Mesenchymal stem cell (in vitro differentiated cells and primary cell): ENCODE data around the gene HOXC4.
"Not testable (repeated sequence)": the region's sequence is repeated elsewhere in the genome, so short reads cannot be mapped to it uniquely, and the experiment has no call there.

ENCODE experiments used
- DNase-seq: peaks from one replicate; pipeline ENCODE4 v3.0.0-alpha.2; 2013
- H2AFZ ChIP-seq: one replicate; pipeline ENCODE4 v1.6.1; 2013; ENCODE audit warnings: low read depth, mild to moderate bottlenecking, control low read depth, inconsistent platforms, low read length, moderate library complexity
- H2AK5ac ChIP-seq: 2 replicates; pipeline ENCODE4 v1.6.1; 2013; ENCODE audit warnings: low read length, moderate library complexity, mild to moderate bottlenecking, inconsistent platforms; ENCODE audit not compliant: severe bottlenecking
- H2BK120ac ChIP-seq: one replicate; pipeline ENCODE4 v1.6.1; 2013; ENCODE audit warnings: low read depth, mild to moderate bottlenecking, inconsistent platforms, low read length, moderate library complexity
- H2BK12ac ChIP-seq, 2 experiments: one replicate each; pipeline ENCODE4 v1.6.1; 2013; ENCODE audit warnings: inconsistent platforms in 2 of 2, low read length in 2 of 2, mild to moderate bottlenecking in 2 of 2, moderate library complexity in 2 of 2, control low read depth in 1 of 2
- H2BK15ac ChIP-seq: one replicate; pipeline ENCODE4 v1.6.1; 2013; ENCODE audit warnings: mild to moderate bottlenecking, low read depth, inconsistent platforms; ENCODE audit not compliant: poor library complexity, severe bottlenecking
- H2BK5ac ChIP-seq: 2 replicates; pipeline ENCODE4 v1.6.1; 2013; ENCODE audit warnings: low read depth, mild to moderate bottlenecking, low read length, control low read depth, inconsistent platforms; ENCODE audit not compliant: poor library complexity, severe bottlenecking
- H3K14ac ChIP-seq, 2 experiments: one replicate each; pipeline ENCODE4 v1.6.1; 2013; ENCODE audit warnings: inconsistent platforms in 2 of 2, low read length in 2 of 2, control low read depth in 1 of 2, mild to moderate bottlenecking in 1 of 2, moderate library complexity in 1 of 2
- H3K18ac ChIP-seq, 2 experiments: one replicate each; pipeline ENCODE4 v1.6.1; 2013; ENCODE audit warnings: inconsistent platforms in 2 of 2, low read length in 2 of 2, control low read depth in 1 of 2, low read depth in 1 of 2, mild to moderate bottlenecking in 1 of 2
- H3K23ac ChIP-seq, 2 experiments: one replicate each; pipeline ENCODE4 v1.6.1; 2013; ENCODE audit warnings: inconsistent platforms in 2 of 2, low read length in 2 of 2, mild to moderate bottlenecking in 2 of 2, moderate library complexity in 2 of 2, control low read depth in 1 of 2
- H3K27ac ChIP-seq: 2 replicates; pipeline ENCODE4 v1.5.1; 2013; ENCODE audit warnings: mild to moderate bottlenecking, moderate library complexity, low read length, control low read depth, inconsistent platforms; ENCODE audit not compliant: poor library complexity, severe bottlenecking
- H3K27me3 ChIP-seq, 2 experiments: 2 replicates each; pipeline versions ENCODE4 v1.6.1 to v1.7.0; 2013; ENCODE audit warnings: low read length in 2 of 2, mild to moderate bottlenecking in 2 of 2, moderate library complexity in 2 of 2, control low read depth in 1 of 2, inconsistent platforms in 1 of 2; ENCODE audit not compliant: control insufficient read depth in 1 of 2, insufficient read depth in 1 of 2
- H3K36me3 ChIP-seq, 2 experiments: 2 replicates each; pipeline versions ENCODE4 v1.6.1 to v1.7.0; 2013; ENCODE audit warnings: low read length in 2 of 2, control low read depth in 1 of 2, inconsistent platforms in 1 of 2, low read depth in 1 of 2, mild to moderate bottlenecking in 1 of 2; ENCODE audit not compliant: insufficient read depth in 2 of 2, control insufficient read depth in 1 of 2
- H3K4ac ChIP-seq, 2 experiments: one replicate each; pipeline ENCODE4 v1.6.1; 2013; ENCODE audit warnings: inconsistent platforms in 2 of 2, low read length in 2 of 2, mild to moderate bottlenecking in 2 of 2, moderate library complexity in 2 of 2, control low read depth in 1 of 2, low read depth in 1 of 2
- H3K4me1 ChIP-seq: 2 replicates; pipeline ENCODE4 v1.6.1; 2013; ENCODE audit warnings: low read depth, low read length, control low read depth; ENCODE audit not compliant: control insufficient read depth, insufficient read depth
- H3K4me2 ChIP-seq: 2 replicates; pipeline ENCODE4 v1.6.1; 2013; ENCODE audit warnings: low read length, mild to moderate bottlenecking, inconsistent platforms; ENCODE audit not compliant: poor library complexity, severe bottlenecking
- H3K4me3 ChIP-seq, 2 experiments: 2 replicates each; pipeline versions ENCODE4 v1.5.1 to v1.7.0; 2013; ENCODE audit warnings: low read length in 2 of 2, mild to moderate bottlenecking in 2 of 2, control low read depth in 1 of 2, low read depth in 1 of 2; ENCODE audit not compliant: insufficient read depth in 1 of 2
- H3K79me1 ChIP-seq: replicated peaks from 2 replicates; pipeline ENCODE4 v1.6.1; 2013; ENCODE audit warnings: mild to moderate bottlenecking, control low read depth, low read length, inconsistent platforms; ENCODE audit not compliant: poor library complexity, severe bottlenecking
- H3K9ac ChIP-seq: 2 replicates; pipeline ENCODE4 v1.7.0; 2013; ENCODE audit warnings: mild to moderate bottlenecking, low read length, moderate library complexity
- H3K9me3 ChIP-seq: 2 replicates; pipeline ENCODE4 v1.7.0; 2013; ENCODE audit warnings: mild to moderate bottlenecking, low read length; ENCODE audit not compliant: control insufficient read depth
- H4K8ac ChIP-seq: one replicate; pipeline ENCODE4 v1.6.1; 2013; ENCODE audit warnings: inconsistent platforms, mild to moderate bottlenecking, low read length, moderate library complexity
- H4K91ac ChIP-seq: one replicate; pipeline ENCODE4 v1.6.1; 2013; ENCODE audit warnings: mild to moderate bottlenecking, low read length, inconsistent platforms
- WGBS: methylation state at CpG from one replicate; pipeline ENCODE4 v1.1.7; 2013; ENCODE audit warnings: mixed read lengths; 5-methylcytosine and 5-hydroxymethylcytosine counted together

HOXC4 gene

GRCh38 chr12:54079115-54079514 lies 25.5 kb downstream of the HOXC4 start:
- H2BK5ac ChIP-seq, H3K9me3 ChIP-seq: not testable (repeated sequence)

GRCh38 chr12:54080008-54080924 lies 26.6 kb downstream of the HOXC4 start:
- H2AK5ac ChIP-seq, H2BK5ac ChIP-seq, H3K4ac ChIP-seq, H3K79me1 ChIP-seq, H4K91ac ChIP-seq, H3K36me3 ChIP-seq, H4K8ac ChIP-seq, H2BK120ac ChIP-seq, H3K4me1 ChIP-seq, H2BK15ac ChIP-seq, H3K23ac ChIP-seq, H3K14ac ChIP-seq, H3K9me3 ChIP-seq, H2AFZ ChIP-seq, H3K18ac ChIP-seq, H2BK12ac ChIP-seq, DNase-seq: not testable (repeated sequence)
- peaks cover 2 to 14% of the 10 kb centered on the region in 2 experiments for H3K27me3 ChIP-seq
- H3K27ac ChIP-seq: peak overlapping the region; percentile 60
- WGBS: 20% methylated on average over 17 of the region's 19 CpGs
- peak overlapping the region in 1 of 2 experiments; percentile 67 for H3K4me3 ChIP-seq
- H3K4me2 ChIP-seq: peak overlapping the region; percentile 47
- peak overlapping the region; percentile 86 for H3K9ac ChIP-seq

More at GRCh38 chr12:54079115-54079514, 25.5 kb downstream of the HOXC4 start:
- Histone ChIP-seq H3K4me2 (peak overlapping the region; percentile 54), H3K4me3 (peak overlapping the region in 1 of 2 experiments; percentile 59), H3K9ac (peak overlapping the region; percentile 86)
- not testable (repeated sequence) for H2AK5ac ChIP-seq, H3K36me3 ChIP-seq, H3K4ac ChIP-seq, H3K79me1 ChIP-seq, H3K23ac ChIP-seq, H3K14ac ChIP-seq, H2BK120ac ChIP-seq, H3K27ac ChIP-seq, H3K27me3 ChIP-seq, H2BK12ac ChIP-seq, H3K18ac ChIP-seq, H4K8ac ChIP-seq, H2BK15ac ChIP-seq, H4K91ac ChIP-seq, H2AFZ ChIP-seq, H3K4me1 ChIP-seq
- peak; percentile 21 for DNase-seq
- WGBS: 12% methylated on average over 8 of the region's 9 CpGs

- H3K23ac ChIP-seq, H2AK5ac ChIP-seq, H3K79me1 ChIP-seq, H3K36me3 ChIP-seq, H3K4me1 ChIP-seq, H4K8ac ChIP-seq, H3K18ac ChIP-seq, H3K9me3 ChIP-seq, H2BK120ac ChIP-seq, H2BK5ac ChIP-seq, H3K4ac ChIP-seq, H2AFZ ChIP-seq, H4K91ac ChIP-seq, H2BK15ac ChIP-seq, H3K14ac ChIP-seq, H2BK12ac ChIP-seq: not testable (repeated sequence)
- Histone ChIP-seq H3K4me3 (peak overlapping the region in 1 of 2 experiments; percentile 67), H3K9ac (peak overlapping the region; percentile 86), H3K4me2 (peak overlapping the region; percentile 59), H3K27ac (peak overlapping the region; percentile 58), H3K27me3 (peaks cover 4 to 17% of the 10 kb centered on the region in 2 experiments)
- WGBS: 5% methylated on average over 9 of the region's 16 CpGs
- DNase-seq: peak; percentile 65
These were observed 27.4 kb downstream of the HOXC4 start for GRCh38 chr12:54081053-54081514.

- not testable (repeated sequence) for H2AFZ ChIP-seq, H3K4me1 ChIP-seq, H3K18ac ChIP-seq, H2AK5ac ChIP-seq, H4K8ac ChIP-seq, H3K4ac ChIP-seq, H2BK15ac ChIP-seq, H3K14ac ChIP-seq, H3K36me3 ChIP-seq, H3K9me3 ChIP-seq, H2BK5ac ChIP-seq, H3K79me1 ChIP-seq, H3K23ac ChIP-seq, H2BK12ac ChIP-seq, H4K91ac ChIP-seq, H2BK120ac ChIP-seq
- peak overlapping the region; percentile 86 for H3K9ac ChIP-seq
- H3K27ac ChIP-seq: peak overlapping the region; percentile 68
- DNase-seq: peak; percentile 22
- 1% methylated on average over 28 of the region's 35 CpGs for WGBS
- H3K27me3 ChIP-seq: peaks cover 4 to 14% of the 10 kb centered on the region in 2 experiments
- peak overlapping the region in 1 of 2 experiments; percentile 67 for H3K4me3 ChIP-seq
- peak overlapping the region; percentile 65 for H3K4me2 ChIP-seq
These were observed 28.2 kb downstream of the HOXC4 start for GRCh38 chr12:54081581-54082396.
